PC-3 (cell line): ENCODE measurements around the gene DGLUCY.

Experiments
- EZH2 ChIP-seq: fragments of 300-600 bp; sonication (generic); IDR thresholded peaks from one replicate; pipeline ENCODE4 v1.6.1; 2017; ENCODE audit warnings: antibody characterized with exemption, mild to moderate bottlenecking, low read length; ENCODE audit not compliant: unreplicated experiment
- EZH2phosphoT487 ChIP-seq: fragments of 300-600 bp; sonication (generic); IDR thresholded peaks from 2 replicates; pipeline ENCODE4 v1.6.1; 2018; ENCODE audit warnings: mild to moderate bottlenecking, antibody characterized with exemption, low read length, borderline replicate concordance
- TF ChIP-seq, protein P1 (sequence below): fragments of 300-600 bp; sonication (generic); conservative IDR thresholded peaks from 2 replicates; pipeline ENCODE4 v1.5.1; 2017; ENCODE audit warnings: antibody characterized with exemption, low read depth, mild to moderate bottlenecking, low read length

- TF ChIP-seq, protein P1, sequence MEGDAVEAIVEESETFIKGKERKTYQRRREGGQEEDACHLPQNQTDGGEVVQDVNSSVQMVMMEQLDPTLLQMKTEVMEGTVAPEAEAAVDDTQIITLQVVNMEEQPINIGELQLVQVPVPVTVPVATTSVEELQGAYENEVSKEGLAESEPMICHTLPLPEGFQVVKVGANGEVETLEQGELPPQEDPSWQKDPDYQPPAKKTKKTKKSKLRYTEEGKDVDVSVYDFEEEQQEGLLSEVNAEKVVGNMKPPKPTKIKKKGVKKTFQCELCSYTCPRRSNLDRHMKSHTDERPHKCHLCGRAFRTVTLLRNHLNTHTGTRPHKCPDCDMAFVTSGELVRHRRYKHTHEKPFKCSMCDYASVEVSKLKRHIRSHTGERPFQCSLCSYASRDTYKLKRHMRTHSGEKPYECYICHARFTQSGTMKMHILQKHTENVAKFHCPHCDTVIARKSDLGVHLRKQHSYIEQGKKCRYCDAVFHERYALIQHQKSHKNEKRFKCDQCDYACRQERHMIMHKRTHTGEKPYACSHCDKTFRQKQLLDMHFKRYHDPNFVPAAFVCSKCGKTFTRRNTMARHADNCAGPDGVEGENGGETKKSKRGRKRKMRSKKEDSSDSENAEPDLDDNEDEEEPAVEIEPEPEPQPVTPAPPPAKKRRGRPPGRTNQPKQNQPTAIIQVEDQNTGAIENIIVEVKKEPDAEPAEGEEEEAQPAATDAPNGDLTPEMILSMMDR: no peak
- no peak for TF ChIP-seq EZH2phosphoT487
- TF ChIP-seq EZH2: no peak
Measured at GRCh38 chr14:91225025-91225424, 111.2 kb downstream of the DGLUCY start.
